CD4-positive, alpha-beta T cell treated with Interleukin-2 at 100 ng/mL for 4 hours (primary cell): ENCODE data around the gene LPAR6.

Experiments used
- DNase-seq: peaks from one replicate; pipeline ENCODE4 v3.0.0-alpha.2; 2020; ENCODE audit warnings: low spot score

LPAR6 gene

GRCh38 chr13:48414501-48414900 is 1.6 kb upstream of the LPAR6 start:
- DNase-seq: no peak

GRCh38 chr13:48411841-48412531 is 927 bp downstream of the LPAR6 start:
- DNase-seq: peak; percentile 58

GRCh38 chr13:48411147-48411794 is 1.6 kb downstream of the LPAR6 start:
- DNase-seq: no peak

DNA sequence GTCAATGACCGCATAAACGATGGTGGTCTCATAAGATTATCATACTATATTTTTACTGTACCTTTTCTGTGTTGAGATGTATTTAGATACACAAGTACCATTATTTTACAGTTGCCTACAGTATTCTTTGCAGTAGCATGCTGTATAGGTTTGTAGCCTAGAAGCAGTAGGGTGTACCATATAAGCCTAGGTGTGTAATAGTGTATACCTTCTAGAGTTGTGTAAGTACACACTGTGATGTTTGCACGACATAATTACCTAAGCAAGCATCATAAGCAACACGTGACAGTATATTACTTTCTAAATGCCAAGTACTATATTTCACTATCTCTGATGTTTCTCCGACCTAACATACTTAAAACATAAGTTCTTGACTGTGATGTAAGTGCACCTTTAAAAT is 2.7 kb downstream of the LPAR6 start:
- DNase-seq: no peak

DNA sequence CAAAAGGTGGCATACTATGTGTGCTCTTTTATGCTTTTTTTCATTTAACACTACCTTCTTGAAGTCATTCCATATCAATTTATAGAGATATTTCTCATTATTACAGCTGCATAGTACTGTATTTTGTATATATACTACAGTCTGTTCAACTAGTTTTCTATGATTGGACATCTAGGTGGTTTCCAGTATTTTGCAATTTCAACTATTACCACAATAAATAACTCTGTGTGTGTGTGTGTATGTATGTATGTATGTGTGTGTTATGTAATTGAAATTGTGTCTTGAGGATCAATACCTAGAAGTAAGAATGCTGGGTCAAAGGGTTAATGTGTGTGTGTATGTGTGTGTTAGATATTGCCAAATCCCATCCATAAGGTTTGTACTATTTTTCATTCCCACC is 7.0 kb downstream of the LPAR6 start:
- DNase-seq: no peak

DNA sequence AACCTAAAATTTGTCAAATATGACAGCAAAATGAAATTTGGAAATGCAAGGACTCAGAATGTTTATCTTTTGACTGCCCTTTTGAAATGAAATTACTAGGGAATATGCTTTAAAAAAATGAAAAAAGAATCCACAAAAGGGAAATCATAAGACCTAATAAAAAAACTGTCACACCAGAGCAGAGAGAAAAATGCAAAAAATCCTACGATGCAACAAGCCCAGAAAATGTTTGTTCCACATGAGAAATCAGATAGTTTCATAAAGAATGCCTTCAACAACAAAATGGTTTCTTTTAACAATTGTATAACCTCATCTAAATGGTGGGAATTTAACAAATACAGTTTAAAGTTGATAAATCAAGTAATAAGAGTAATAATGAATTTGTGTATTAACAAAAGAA is 8.0 kb downstream of the LPAR6 start:
- DNase-seq: no peak

GRCh38 chr13:48403913-48404312 is 9.0 kb downstream of the LPAR6 start:
- DNase-seq: no peak

DNA sequence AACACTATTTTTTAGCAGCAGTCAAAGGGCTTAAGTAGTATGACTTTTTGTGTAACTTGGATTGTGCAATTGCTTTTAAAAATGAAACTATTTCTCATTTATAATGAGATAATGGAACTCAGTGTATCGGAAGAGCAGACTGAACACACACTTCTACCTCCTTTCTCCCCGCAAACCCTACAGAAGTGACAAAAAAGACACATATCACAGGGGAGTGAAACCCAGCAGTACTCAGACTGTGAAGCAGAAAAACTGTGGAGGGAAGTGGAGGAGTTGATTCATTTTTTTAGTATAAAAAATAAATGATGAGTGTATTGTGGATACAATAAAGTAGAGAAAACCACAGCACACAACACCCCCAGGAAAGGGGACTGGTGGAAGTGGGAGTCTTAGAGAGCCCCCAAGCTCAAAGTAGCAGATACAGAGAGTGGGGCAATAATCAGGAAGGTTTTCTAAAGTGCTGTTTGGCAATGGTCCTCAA is 9.7 kb downstream of the LPAR6 start:
- DNase-seq: peak; percentile 49

DNA sequence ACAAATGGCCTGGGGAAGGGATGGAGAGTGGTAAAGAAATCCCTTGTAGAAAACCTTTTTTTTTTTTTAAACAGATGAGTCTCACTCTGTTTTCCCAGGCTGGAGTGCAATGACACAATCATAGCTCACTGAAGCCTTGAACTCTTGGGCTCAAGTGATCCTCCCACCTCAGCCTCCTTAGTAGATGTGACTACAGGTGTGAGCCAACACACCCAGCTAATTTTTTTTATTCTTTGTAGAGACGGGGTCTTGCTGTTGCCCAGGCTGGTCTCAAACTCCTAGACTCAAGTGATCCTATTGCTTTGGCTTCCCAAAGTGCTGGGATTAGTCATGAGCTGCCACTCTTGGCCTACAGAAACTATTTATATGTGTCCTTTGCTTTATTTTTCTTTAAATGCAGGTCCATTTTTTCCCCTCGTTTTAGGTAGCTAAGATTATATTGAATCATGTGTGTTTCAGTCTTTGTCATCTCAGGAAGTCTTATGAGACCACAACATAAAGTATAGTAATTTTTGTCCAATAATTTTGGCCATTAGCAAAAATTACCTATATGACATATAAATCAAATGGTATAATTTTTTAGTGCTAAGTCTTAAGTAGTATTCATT is 10.5 kb downstream of the LPAR6 start:
- DNase-seq: no peak

GRCh38 chr13:48401480-48401879 is 11.4 kb downstream of the LPAR6 start:
- DNase-seq: peak; percentile 58

GRCh38 chr13:48400850-48401291 is 12.0 kb downstream of the LPAR6 start:
- DNase-seq: peak; percentile 50

DNA sequence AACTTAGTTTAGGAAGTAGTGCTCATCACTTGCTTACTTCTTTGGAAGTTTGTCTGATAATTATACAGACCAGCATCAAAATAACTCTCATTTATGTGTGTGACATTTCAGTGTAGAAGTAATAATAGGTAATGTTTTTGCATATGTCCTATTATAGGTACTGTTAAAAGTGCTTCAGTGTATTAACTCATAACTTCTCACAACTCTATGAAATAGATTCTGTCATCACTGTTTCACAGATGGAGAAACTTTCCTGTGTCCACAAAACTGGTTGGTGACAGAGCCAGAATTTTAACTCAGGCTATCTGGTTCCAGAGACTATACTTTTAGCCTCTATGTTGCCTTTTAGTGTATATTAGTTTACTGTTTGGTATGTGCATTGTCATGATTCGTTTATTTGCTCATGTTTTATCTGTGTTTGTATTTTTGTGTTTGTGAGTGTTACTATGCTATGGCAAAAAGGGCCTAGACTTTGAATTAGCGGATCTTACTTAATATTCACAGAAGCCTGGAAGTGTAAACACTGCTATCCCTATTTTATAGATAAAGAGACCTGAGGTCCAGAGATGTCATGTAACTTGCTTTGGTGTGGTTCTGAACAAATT is 12.7 kb downstream of the LPAR6 start:
- no peak for DNase-seq

DNA sequence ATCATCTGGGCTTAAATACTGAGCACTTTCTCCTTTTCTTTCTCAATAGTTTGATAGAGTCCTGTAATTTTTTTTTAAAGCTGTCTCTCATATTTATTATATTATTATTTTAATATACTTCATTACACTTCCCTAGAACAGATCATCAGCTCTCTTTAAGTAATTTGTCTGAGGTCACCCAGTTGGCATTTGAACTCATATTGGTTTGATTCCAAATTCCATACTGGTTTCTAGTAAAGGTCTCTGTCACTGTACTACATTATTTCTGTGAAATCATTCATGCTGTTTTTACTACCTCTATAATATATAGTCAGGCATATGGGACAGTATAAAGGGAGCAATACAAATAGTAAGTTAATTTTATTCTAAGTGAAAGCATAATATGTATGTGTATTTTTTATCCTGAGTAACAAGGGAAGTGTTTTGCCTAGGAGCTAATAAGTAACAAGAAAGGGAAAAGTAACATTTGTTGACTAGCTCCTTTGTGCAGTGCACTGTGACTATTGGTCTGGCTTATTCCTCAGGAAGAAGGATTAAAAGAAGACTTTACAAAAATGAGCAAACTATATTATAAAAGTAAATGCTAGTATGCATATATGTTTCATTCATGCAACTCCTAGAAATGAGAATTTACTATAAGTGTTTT is 14.3 kb downstream of the LPAR6 start:
- no peak for DNase-seq

- DNase-seq: no peak
These were observed 15.2 kb downstream of the LPAR6 start for GRCh38 chr13:48397744-48398143.

GRCh38 chr13:48393698-48394085 is 19.2 kb downstream of the LPAR6 start:
- DNase-seq: no peak

DNA sequence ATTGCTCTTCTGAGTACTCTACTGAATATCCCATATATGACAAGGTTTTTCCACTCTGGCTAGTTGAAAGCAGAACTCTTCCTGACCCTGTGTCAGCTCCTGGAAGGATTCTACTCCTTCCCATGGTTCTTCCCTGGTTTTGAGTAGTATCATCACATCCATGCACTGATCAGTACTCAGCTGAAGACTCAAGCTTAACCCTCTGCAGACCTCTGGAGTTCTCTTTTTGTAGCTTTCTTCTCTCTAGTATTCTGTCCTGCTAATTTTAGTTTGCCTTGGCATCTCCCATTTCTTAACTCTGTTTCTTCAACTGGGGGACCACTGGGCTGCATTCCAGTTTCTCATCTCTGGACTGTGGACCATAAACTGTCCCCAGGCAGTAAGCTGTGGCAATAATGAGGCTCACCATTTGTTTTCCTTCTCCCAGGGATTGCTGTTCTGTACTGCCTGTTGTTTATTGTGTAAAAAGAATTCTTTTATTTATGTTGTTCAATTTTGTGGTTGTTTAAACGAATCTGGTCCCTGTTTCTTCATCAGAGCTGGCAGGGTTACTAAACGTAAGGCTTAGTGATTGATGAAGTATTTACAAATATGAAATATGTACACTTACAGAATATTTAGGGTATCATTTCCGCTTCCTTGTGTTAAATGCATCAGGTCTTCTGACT is 19.7 kb downstream of the LPAR6 start:
- no peak for DNase-seq

- DNase-seq: no peak
These were observed 21.7 kb downstream of the LPAR6 start for GRCh38 chr13:48391257-48391656.

GRCh38 chr13:48386816-48387215 is 26.1 kb downstream of the LPAR6 start:
- DNase-seq: no peak

- DNase-seq: no peak
These were observed 29.5 kb downstream of the LPAR6 start for GRCh38 chr13:48383384-48383783.

GRCh38 chr13:48380581-48380980 is 32.3 kb downstream of the LPAR6 start:
- DNase-seq: no peak

DNA sequence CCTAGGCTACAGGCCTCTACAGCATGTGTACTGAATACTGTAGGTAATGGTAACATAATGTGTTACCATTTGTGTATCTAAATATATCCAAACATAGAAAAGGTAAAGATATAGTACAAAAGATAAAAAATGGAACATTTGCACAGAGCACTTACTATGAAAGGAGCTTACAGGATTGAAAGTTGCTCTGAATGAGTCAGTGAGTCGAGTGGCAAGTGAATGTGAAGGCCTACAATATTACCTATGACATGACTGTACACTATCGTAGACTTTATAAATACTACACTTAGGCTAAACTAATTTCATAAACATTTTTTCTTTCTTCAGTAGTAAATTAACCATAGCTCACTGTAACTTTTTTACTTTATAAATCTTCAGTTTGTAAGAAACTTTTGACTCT is 35.1 kb downstream of the LPAR6 start:
- DNase-seq: no peak

- DNase-seq: no peak
These were observed 42.1 kb downstream of the LPAR6 start for GRCh38 chr13:48370815-48371214.
